H9 (cell line): ENCODE results near the gene FGF12. TPM values are rescaled to one million over a fixed set of nuclear protein-coding genes. Genes with fewer than 3 reads are reported as not detected.

ENCODE experiments used
- DNase-seq: peaks from one replicate; pipeline ENCODE4 v3.0.0-alpha.2; 2017
- H2AFZ ChIP-seq: one replicate; pipeline ENCODE4 v1.6.1; 2013; ENCODE audit warnings: mild to moderate bottlenecking, low read length, control low read depth, moderate library complexity
- H2AK5ac ChIP-seq: 2 replicates; pipeline ENCODE4 v1.6.1; 2013; ENCODE audit warnings: low read length, control low read depth, mixed read lengths; ENCODE audit not compliant: insufficient read length
- H2BK120ac ChIP-seq: one replicate; pipeline ENCODE4 v1.6.1; 2013; ENCODE audit warnings: low read depth, mild to moderate bottlenecking, low read length, control low read depth, inconsistent platforms; ENCODE audit not compliant: poor library complexity, severe bottlenecking
- H2BK12ac ChIP-seq: 2 replicates; pipeline ENCODE4 v1.6.1; 2013; ENCODE audit warnings: low read length, control low read depth, mixed read lengths, low read depth; ENCODE audit not compliant: insufficient read length
- H2BK15ac ChIP-seq: 2 replicates; pipeline ENCODE4 v1.6.1; 2013; ENCODE audit warnings: low read depth, low read length, control low read depth
- H2BK20ac ChIP-seq: one replicate; pipeline ENCODE4 v1.6.1; 2013; ENCODE audit warnings: low read depth, mild to moderate bottlenecking, low read length, control low read depth, inconsistent platforms; ENCODE audit not compliant: poor library complexity, severe bottlenecking
- H2BK5ac ChIP-seq: 2 replicates; pipeline ENCODE4 v1.6.1; 2013; ENCODE audit warnings: low read length, control low read depth, mixed read lengths; ENCODE audit not compliant: insufficient read length
- H3K14ac ChIP-seq: 2 replicates; pipeline ENCODE4 v1.6.1; 2013; ENCODE audit warnings: low read length, control low read depth; ENCODE audit not compliant: insufficient read depth
- H3K18ac ChIP-seq: 2 replicates; pipeline ENCODE4 v1.6.1; 2013; ENCODE audit warnings: low read depth, mild to moderate bottlenecking, mixed read lengths, low read length, control low read depth; ENCODE audit not compliant: insufficient read length
- H3K23ac ChIP-seq: 2 replicates; pipeline ENCODE4 v1.6.1; 2013; ENCODE audit warnings: low read length, control low read depth, mixed read lengths, low read depth; ENCODE audit not compliant: insufficient read length
- H3K23me2 ChIP-seq: 2 replicates; pipeline ENCODE4 v1.6.1; 2013; ENCODE audit warnings: low read depth, mild to moderate bottlenecking, mixed read lengths, low read length, control low read depth; ENCODE audit not compliant: insufficient read length, poor library complexity, severe bottlenecking
- H3K27ac ChIP-seq: 2 replicates; pipeline ENCODE4 v1.5.1; 2013; ENCODE audit warnings: low read length, control low read depth, mixed read lengths, low read depth; ENCODE audit not compliant: insufficient read length
- H3K27me3 ChIP-seq: 2 replicates; pipeline ENCODE4 v1.6.1; 2013; ENCODE audit warnings: low read length, control low read depth, inconsistent platforms; ENCODE audit not compliant: insufficient read depth
- H3K4ac ChIP-seq: 2 replicates; pipeline ENCODE4 v1.6.1; 2013; ENCODE audit warnings: low read depth, mild to moderate bottlenecking, control low read depth, inconsistent platforms, low read length, moderate library complexity
- H3K4me1 ChIP-seq: 2 replicates; pipeline ENCODE4 v1.6.1; 2013; ENCODE audit warnings: low read length, control low read depth, inconsistent platforms; ENCODE audit not compliant: insufficient read depth
- H3K4me2 ChIP-seq: 2 replicates; pipeline ENCODE4 v1.6.1; 2013; ENCODE audit warnings: low read length, control low read depth, mixed read lengths; ENCODE audit not compliant: insufficient read length, insufficient read depth
- H3K56ac ChIP-seq: 2 replicates; pipeline ENCODE4 v1.6.1; 2013; ENCODE audit warnings: low read depth, mild to moderate bottlenecking, mixed read lengths, low read length, control low read depth; ENCODE audit not compliant: insufficient read length
- H3K79me1 ChIP-seq: 2 replicates; pipeline ENCODE4 v1.6.1; 2013; ENCODE audit warnings: low read depth, mild to moderate bottlenecking, moderate library complexity, low read length, control low read depth, inconsistent platforms; ENCODE audit not compliant: insufficient read depth, poor library complexity, severe bottlenecking
- H3K79me2 ChIP-seq: 2 replicates; pipeline ENCODE4 v1.6.1; 2013; ENCODE audit warnings: low read length, control low read depth, inconsistent platforms; ENCODE audit not compliant: insufficient read depth
- H3K9ac ChIP-seq: 2 replicates; pipeline ENCODE4 v1.6.1; 2013; ENCODE audit warnings: low read length, control low read depth, mixed read lengths; ENCODE audit not compliant: insufficient read length; ENCODE audit errors: extremely low read depth
- H3K9me3 ChIP-seq: one replicate; pipeline ENCODE4 v1.6.1; 2013; ENCODE audit warnings: low read depth, low read length, inconsistent platforms; ENCODE audit not compliant: control insufficient read depth
- H3T11ph ChIP-seq: one replicate; pipeline ENCODE4 v1.6.1; 2013; ENCODE audit warnings: mild to moderate bottlenecking, low read length, control low read depth, inconsistent platforms
- H4K20me1 ChIP-seq: one replicate; pipeline ENCODE4 v1.6.1; 2013; ENCODE audit not compliant: control insufficient read depth, insufficient read length, insufficient read depth
- H4K5ac ChIP-seq: 2 replicates; pipeline ENCODE4 v1.6.1; 2013; ENCODE audit warnings: low read depth, mild to moderate bottlenecking, mixed read lengths, low read length, control low read depth; ENCODE audit not compliant: insufficient read length
- H4K8ac ChIP-seq: replicated peaks from 2 replicates; pipeline ENCODE4 v1.6.1; 2013; ENCODE audit warnings: low read length, control low read depth, mixed read lengths, low read depth; ENCODE audit not compliant: insufficient read length
- H4K91ac ChIP-seq: 2 replicates; pipeline ENCODE4 v1.6.1; 2013; ENCODE audit warnings: low read depth, mild to moderate bottlenecking, moderate library complexity, mixed read lengths, low read length, control low read depth; ENCODE audit not compliant: insufficient read length
- H3K27ac Mint-ChIP-seq, 3 experiments: 2 replicates in 2 of 3; 3 replicates in 1 of 3; pipeline ENCODE4 v1.8.0; 2020 to 2021; ENCODE audit warnings: mixed read lengths in 3 of 3, mild to moderate bottlenecking in 1 of 3, moderate library complexity in 1 of 3
- H3K27me3 Mint-ChIP-seq: 2 replicates; pipeline ENCODE4 v1.8.0; 2021; ENCODE audit warnings: low read depth, mild to moderate bottlenecking, moderate library complexity, mixed read lengths
- H3K36me3 Mint-ChIP-seq, 3 experiments: 2 replicates in 2 of 3; 3 replicates in 1 of 3; pipeline ENCODE4 v1.8.0; 2020 to 2021; ENCODE audit warnings: low read depth in 3 of 3, mixed read lengths in 3 of 3; ENCODE audit not compliant: insufficient read depth in 1 of 3
- H3K4me1 Mint-ChIP-seq, 2 experiments: 2 replicates each; pipeline ENCODE4 v1.8.0; 2020; ENCODE audit warnings: mixed read lengths in 2 of 2
- H3K4me3 Mint-ChIP-seq, 2 experiments: 2 replicates in 1 of 2; 3 replicates in 1 of 2; pipeline ENCODE4 v1.8.0; 2020 to 2021; ENCODE audit warnings: mild to moderate bottlenecking in 2 of 2, mixed read lengths in 2 of 2, moderate library complexity in 1 of 2
- H3K9me3 Mint-ChIP-seq, 2 experiments: 2 replicates in 1 of 2; 3 replicates in 1 of 2; pipeline ENCODE4 v1.8.0; 2020; ENCODE audit warnings: mild to moderate bottlenecking in 2 of 2, mixed read lengths in 2 of 2, moderate library complexity in 1 of 2
- WGBS: extraction: QIAGEN DNeasy Blood & Tissue Kit; methylation state at CpG from one replicate; pipeline ENCODE4 v1.1.7; 2013; ENCODE audit warnings: missing lambda C conversion rate, low lambda C conversion rate, mixed read lengths; ENCODE audit not compliant: insufficient read length; ENCODE audit errors: extremely low coverage; 5-methylcytosine and 5-hydroxymethylcytosine counted together
- total RNA-seq: library from RNA; stranded (reverse); gene quantifications from 2 replicates; pipeline ENCODE4 v1.2.1, GENCODE V29; 2021
- TF ChIP-seq, protein P1 (sequence below): fragments of 200-600 bp; sonication (generic); conservative IDR thresholded peaks from 3 replicates; pipeline ENCODE4 v1.8.0; 2021; ENCODE audit warnings: antibody characterized with exemption, mild to moderate bottlenecking

Gene FGF12
- total RNA-seq, 1 experiment from 2014 or later: 5.6 TPM

- Histone ChIP-seq H3K9me3 (no peaks in the 10 kb centered on the region), H3K14ac (no peak overlapping the region), H2BK12ac (no peak overlapping the region), H3K9ac (no peak overlapping the region), H3K23me2 (no peaks in the 10 kb centered on the region), H2BK120ac (no peak overlapping the region), H2BK20ac (no peak overlapping the region), H3K4me1 (no peaks in the 10 kb centered on the region), H3K4me2 (no peak overlapping the region), H2AFZ (no peak overlapping the region), H3K79me1 (no peaks in the 10 kb centered on the region), H3K56ac (no peak overlapping the region), H3K23ac (no peak overlapping the region), H2BK15ac (no peak overlapping the region), H3K79me2 (no peaks in the 10 kb centered on the region), H4K8ac (no peak overlapping the region), H3K27me3 (no peaks in the 10 kb centered on the region), H4K20me1 (no peaks in the 10 kb centered on the region), H3K4ac (no peak overlapping the region), H3T11ph (no peak overlapping the region), H4K5ac (no peak overlapping the region), H2AK5ac (no peak overlapping the region), H3K27ac (no peak overlapping the region), H4K91ac (no peak overlapping the region), H3K18ac (no peak overlapping the region), H2BK5ac (no peak overlapping the region)
- Mint-ChIP-seq H3K9me3 (no peaks in the 10 kb centered on the region), H3K27ac (no peak overlapping the region), H3K4me1 (peaks cover 3 to 15% of the 10 kb centered on the region in 2 experiments), H3K36me3 (no peaks in the 10 kb centered on the region), H3K27me3 (no peaks in the 10 kb centered on the region), H3K4me3 (no peak overlapping the region)
- no CpG with 5 or more reads among the region's 1 CpG for WGBS
- DNase-seq: no peak
- TF ChIP-seq, protein P1, sequence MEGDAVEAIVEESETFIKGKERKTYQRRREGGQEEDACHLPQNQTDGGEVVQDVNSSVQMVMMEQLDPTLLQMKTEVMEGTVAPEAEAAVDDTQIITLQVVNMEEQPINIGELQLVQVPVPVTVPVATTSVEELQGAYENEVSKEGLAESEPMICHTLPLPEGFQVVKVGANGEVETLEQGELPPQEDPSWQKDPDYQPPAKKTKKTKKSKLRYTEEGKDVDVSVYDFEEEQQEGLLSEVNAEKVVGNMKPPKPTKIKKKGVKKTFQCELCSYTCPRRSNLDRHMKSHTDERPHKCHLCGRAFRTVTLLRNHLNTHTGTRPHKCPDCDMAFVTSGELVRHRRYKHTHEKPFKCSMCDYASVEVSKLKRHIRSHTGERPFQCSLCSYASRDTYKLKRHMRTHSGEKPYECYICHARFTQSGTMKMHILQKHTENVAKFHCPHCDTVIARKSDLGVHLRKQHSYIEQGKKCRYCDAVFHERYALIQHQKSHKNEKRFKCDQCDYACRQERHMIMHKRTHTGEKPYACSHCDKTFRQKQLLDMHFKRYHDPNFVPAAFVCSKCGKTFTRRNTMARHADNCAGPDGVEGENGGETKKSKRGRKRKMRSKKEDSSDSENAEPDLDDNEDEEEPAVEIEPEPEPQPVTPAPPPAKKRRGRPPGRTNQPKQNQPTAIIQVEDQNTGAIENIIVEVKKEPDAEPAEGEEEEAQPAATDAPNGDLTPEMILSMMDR: no peak
Observed at GRCh38 chr3:192653862-192654261, 73.5 kb downstream of the FGF12 start.
